Duodenal mucosa (tissue), 2 donors: ENCODE measurements around the gene NRP1.

Source experiments
- H3K27ac ChIP-seq: one replicate; pipeline ENCODE4 v1.7.0; 2013; ENCODE audit warnings: low read depth, low read length
- H3K27me3 ChIP-seq, 2 donors: one replicate each; pipeline ENCODE4 v1.7.0; 2013; ENCODE audit warnings: low read length in 2 of 2, control low read depth in 1 of 2; ENCODE audit not compliant: insufficient read depth in 2 of 2, control insufficient read depth in 1 of 2
- H3K36me3 ChIP-seq, 2 donors: one replicate each; pipeline ENCODE4 v1.7.0; 2013; ENCODE audit warnings: low read length in 2 of 2, control low read depth in 1 of 2; ENCODE audit not compliant: insufficient read depth in 2 of 2, control insufficient read depth in 1 of 2
- H3K4me1 ChIP-seq, 2 donors: one replicate each; pipeline ENCODE4 v1.7.0; 2013; ENCODE audit warnings: low read length in 2 of 2, control low read depth in 1 of 2; ENCODE audit not compliant: insufficient read depth in 2 of 2, control insufficient read depth in 1 of 2
- H3K4me3 ChIP-seq, 2 donors: one replicate each; pipeline ENCODE4 v1.7.0; 2013; ENCODE audit warnings: low read length in 2 of 2, low read depth in 1 of 2
- H3K9ac ChIP-seq, 2 donors: one replicate each; pipeline ENCODE4 v1.7.0; 2013; ENCODE audit warnings: low read length in 2 of 2, low read depth in 1 of 2
- H3K9me3 ChIP-seq, 2 donors: one replicate each; pipeline ENCODE4 v1.7.0; 2013; ENCODE audit warnings: low read length in 2 of 2, control low read depth in 1 of 2; ENCODE audit not compliant: control insufficient read depth in 1 of 2

The NRP1 gene

DNA sequence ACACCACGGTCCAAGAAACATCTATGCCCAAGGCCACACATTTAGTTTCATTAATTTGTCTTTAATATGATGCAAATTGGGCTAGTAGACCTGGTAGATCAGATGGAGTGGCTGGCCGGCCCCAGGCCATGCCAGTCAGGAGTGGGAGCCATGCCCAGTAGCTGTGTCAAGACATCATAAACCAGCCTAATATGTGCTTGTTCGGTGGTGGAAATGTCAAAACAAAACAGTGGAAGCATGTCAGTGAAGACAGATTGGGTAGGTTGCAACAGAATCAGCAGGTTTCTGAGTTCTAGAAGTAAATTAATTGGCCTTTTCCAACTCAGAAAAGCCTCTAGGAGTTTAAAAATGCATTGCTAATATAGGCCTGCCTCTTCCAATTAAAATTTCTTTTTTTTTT is 124.7 kb downstream of the NRP1 start:
- peaks cover 0 to 32% of the 10 kb centered on the region in 2 donors for H3K36me3 ChIP-seq
- H3K27me3 ChIP-seq, result no peaks in the 10 kb centered on the region
- H3K27ac ChIP-seq, result no peak overlapping the region
- H3K9ac ChIP-seq, result no peak overlapping the region
- peaks cover 3 to 4% of the 10 kb centered on the region in 2 donors for H3K4me1 ChIP-seq
- no peak overlapping the region for H3K4me3 ChIP-seq
- H3K9me3 ChIP-seq, result no peaks in the 10 kb centered on the region

DNA sequence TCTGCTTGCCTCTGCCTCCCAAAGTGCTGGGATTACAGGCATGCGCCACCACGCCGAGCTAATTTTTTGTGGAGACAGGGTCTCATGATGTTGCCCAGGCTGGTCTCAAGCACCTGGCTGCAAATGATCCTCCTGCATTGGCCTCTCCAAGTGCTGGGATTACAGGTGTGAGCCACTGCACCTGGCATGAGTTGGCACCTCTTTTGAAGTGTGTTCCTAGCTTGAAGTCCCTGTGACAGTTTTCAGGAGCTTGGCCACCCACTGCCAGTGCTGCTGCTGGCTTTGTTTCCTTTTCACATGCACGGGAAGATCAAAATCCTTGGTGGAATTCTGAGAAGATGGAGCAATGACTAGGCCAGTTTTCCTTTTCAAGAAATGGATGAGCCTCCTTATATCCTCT is 126.3 kb downstream of the NRP1 start:
- Histone ChIP-seq H3K4me3 (no peak overlapping the region), H3K9ac (no peak overlapping the region), H3K4me1 (peaks cover 3 to 4% of the 10 kb centered on the region in 2 donors), H3K27me3 (no peaks in the 10 kb centered on the region), H3K36me3 (peaks cover 0 to 19% of the 10 kb centered on the region in 2 donors), H3K27ac (no peak overlapping the region), H3K9me3 (no peaks in the 10 kb centered on the region)

DNA sequence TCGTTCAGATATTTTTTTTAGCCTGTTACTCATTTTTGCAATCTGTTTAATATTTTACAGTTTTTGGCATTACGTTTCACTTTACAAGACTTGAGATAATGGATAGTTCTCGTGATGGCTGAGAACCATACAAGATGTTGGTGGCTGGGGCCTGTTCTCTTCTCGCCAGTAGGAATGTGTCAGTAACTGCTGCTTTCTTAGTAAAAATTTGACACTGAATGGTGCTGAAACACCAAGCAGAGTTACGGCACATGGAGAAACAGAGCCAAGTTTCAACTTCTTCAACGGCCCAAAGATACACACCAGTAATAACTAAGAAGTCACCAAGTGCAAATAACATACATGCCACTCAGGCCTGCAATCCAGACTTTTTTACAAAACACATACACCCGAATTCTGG is 130.4 kb downstream of the NRP1 start:
- no peak overlapping the region for H3K27ac ChIP-seq
- no peak overlapping the region for H3K4me3 ChIP-seq
- no peak overlapping the region for H3K9ac ChIP-seq
- H3K27me3 ChIP-seq, result no peaks in the 10 kb centered on the region
- H3K9me3 ChIP-seq, result no peaks in the 10 kb centered on the region
- H3K4me1 ChIP-seq, result no peaks in the 10 kb centered on the region
- H3K36me3 ChIP-seq, result peaks cover 0 to 14% of the 10 kb centered on the region in 2 donors

DNA sequence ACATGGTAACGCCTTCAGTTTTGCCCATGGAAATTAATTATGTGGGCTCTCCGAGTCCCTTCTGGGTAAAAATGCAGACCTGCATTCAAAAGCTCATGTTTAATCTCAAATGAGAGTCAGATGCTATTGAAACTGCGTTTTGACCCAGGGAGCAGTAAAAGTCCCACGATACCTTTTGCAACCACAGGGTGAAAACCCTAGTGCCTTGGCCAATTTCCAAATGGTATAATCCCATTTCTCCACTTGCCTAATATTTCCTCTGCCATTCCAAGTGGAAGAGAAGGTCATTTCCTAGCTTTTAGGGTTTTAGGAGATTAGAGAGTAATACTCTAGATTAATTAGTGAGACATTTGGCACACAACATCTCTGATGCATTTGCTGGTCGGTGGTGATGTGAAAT is 132.5 kb downstream of the NRP1 start:
- H3K9me3 ChIP-seq, result no peaks in the 10 kb centered on the region
- H3K36me3 ChIP-seq, result peaks cover 0 to 14% of the 10 kb centered on the region in 2 donors
- no peak overlapping the region for H3K4me3 ChIP-seq
- no peaks in the 10 kb centered on the region for H3K27me3 ChIP-seq
- H3K27ac ChIP-seq, result no peak overlapping the region
- H3K4me1 ChIP-seq, result no peaks in the 10 kb centered on the region
- no peak overlapping the region for H3K9ac ChIP-seq

DNA sequence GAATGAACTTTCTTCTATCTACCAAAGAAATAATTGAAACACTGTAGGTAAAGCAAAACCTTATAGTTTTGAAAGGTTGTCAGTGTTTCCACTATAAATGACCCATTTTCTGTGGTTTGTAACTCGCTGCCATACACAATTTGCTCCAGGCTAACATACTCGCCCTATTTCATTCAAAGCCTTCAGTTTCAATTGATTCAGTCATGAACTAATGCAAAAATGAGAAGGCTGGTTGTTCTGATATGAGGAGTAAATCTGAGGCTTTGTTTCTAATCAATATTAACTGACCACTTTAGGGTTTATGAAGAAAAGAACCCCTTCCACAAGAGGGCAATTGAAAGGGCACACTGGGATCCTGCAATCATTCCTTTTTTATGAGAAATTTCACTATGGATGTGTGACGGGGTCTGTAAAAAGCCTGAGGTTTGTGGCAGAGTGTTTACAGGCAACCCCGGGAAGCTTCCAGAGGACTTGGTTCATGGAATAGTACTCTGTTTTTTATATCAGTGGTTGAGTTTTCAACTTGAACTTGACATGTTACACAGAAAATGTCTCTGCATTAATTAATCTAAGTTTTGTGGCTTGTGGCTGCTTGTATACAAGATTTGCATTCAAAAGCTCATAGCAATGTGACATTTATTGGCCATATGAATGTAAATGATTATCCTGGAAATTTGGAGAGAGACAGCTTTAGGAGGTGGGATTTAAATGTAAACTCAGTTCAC is 133.2 kb downstream of the NRP1 start:
- H3K4me1 ChIP-seq, result peaks cover 0 to 5% of the 10 kb centered on the region in 2 donors
- no peak overlapping the region for H3K4me3 ChIP-seq
- H3K9me3 ChIP-seq, result no peaks in the 10 kb centered on the region
- no peak overlapping the region for H3K27ac ChIP-seq
- H3K36me3 ChIP-seq, result peaks cover 0 to 14% of the 10 kb centered on the region in 2 donors
- no peaks in the 10 kb centered on the region for H3K27me3 ChIP-seq
- H3K9ac ChIP-seq, result no peak overlapping the region

DNA sequence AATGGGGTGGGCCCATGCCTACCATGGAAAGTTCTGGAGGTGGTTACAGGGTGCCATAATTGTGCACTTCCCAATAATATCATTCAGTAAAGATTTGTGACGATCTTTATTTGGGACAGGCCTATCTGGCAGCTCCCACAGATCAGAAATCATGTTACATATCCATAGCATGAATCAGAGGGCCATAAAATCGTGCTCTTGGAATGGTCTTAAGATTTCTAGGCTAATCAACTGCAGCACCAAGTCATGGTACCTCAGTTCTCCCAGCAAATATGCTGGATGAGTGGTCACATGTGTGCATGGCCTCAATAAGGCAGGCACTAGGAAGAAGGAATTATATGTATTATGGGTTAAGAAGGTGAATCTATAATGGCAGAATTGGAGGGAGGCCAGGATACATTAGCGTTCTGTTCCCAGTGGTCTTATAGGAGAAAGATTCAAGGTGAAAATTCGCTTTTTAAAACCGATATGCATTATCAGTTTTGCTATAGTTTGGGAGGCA is 134.7 kb downstream of the NRP1 start:
- Histone ChIP-seq H3K9me3 (no peaks in the 10 kb centered on the region), H3K9ac (no peak overlapping the region), H3K27me3 (no peaks in the 10 kb centered on the region), H3K4me3 (no peak overlapping the region), H3K36me3 (peaks cover 0 to 4% of the 10 kb centered on the region in 2 donors), H3K4me1 (peaks cover 0 to 11% of the 10 kb centered on the region in 2 donors), H3K27ac (no peak overlapping the region)

DNA sequence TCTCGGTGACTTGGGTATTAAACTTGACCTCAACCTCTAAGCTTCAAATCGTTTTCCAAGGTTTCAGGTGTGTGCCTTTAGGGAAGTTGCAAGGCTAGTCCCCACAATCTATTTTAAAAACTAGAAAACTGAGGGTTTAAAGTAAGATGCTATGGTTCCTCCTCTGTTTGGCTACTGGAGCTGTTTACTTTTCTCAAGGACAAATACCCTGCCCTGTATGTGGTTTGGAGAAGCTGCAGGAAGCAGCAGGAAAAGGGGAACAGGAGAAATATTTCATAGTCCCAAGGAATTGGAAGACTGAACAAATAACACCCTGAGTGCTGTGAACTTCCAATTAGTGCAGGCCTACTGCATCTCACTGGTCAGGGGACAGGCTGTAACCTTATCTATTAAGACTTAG is 135.9 kb downstream of the NRP1 start:
- Histone ChIP-seq H3K4me3 (no peak overlapping the region), H3K9me3 (no peaks in the 10 kb centered on the region), H3K9ac (no peak overlapping the region), H3K36me3 (peaks cover 0 to 4% of the 10 kb centered on the region in 2 donors), H3K27ac (no peak overlapping the region), H3K27me3 (no peaks in the 10 kb centered on the region), H3K4me1 (peaks cover 8 to 18% of the 10 kb centered on the region in 2 donors)

DNA sequence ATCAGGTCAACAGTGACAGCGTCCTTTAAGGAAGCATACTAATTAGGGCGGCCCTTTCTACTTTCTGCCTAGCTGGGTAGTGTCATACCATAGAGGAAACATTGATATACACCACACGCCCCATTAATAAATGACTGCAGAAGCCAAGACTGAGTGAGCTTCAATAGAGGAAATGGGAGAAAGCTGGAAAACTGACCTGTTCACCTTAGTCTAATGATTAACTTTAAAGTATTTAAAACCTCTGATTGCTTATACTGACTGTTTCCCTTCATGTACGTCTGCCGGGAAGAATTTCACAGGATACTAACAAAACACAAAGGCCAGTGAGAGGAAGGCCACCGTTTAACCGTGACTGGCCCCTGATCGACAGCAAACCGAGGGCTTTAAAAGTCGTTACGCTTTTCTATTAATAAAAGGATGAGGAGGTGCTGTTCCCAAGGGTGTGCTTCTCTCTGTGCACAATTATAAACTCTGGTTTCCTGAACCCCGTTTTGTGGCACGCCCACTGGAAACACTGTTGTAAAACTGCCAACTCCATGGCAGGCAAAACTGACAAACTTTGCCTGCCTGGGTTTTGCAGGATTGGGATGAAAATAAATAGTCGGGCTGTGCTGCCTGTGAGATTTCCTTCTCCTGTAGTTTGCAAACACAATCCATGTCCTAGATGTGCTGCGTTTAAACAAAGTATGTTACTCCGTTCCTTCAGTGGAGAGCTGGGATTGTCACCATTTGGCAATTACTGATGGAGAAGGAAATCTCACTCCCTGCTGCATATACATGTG is 137.6 kb downstream of the NRP1 start:
- Histone ChIP-seq H3K27ac (no peak overlapping the region), H3K4me3 (peak overlapping the region; percentile 28 to 58), H3K9me3 (no peaks in the 10 kb centered on the region), H3K36me3 (peaks cover 0 to 4% of the 10 kb centered on the region in 2 donors), H3K4me1 (peaks cover 10 to 20% of the 10 kb centered on the region in 2 donors), H3K27me3 (no peaks in the 10 kb centered on the region), H3K9ac (peak overlapping the region; percentile 13 to 14)

DNA sequence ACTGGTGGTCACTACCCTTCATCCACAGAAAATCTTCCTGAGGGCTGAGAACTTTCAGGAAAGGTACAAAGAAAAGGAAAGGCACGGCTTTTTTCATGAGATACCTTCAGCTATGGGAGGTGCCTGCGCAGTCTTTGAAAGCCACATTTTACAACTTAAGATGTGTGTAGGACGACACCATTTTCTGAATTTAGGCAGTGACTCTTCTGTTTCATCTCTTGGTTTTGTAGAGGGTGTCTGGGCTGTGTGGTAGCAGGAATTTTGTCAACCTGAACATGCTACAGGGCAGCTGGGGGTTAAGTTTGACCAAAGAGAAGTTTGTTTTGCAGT is 138.1 kb downstream of the NRP1 start:
- Histone ChIP-seq H3K27ac (no peak overlapping the region), H3K27me3 (no peaks in the 10 kb centered on the region), H3K9ac (no peak overlapping the region), H3K4me1 (peaks cover 10 to 20% of the 10 kb centered on the region in 2 donors), H3K36me3 (peaks cover 0 to 4% of the 10 kb centered on the region in 2 donors), H3K4me3 (peak overlapping the region in 1 of 2 donors; percentile 28), H3K9me3 (no peaks in the 10 kb centered on the region)

DNA sequence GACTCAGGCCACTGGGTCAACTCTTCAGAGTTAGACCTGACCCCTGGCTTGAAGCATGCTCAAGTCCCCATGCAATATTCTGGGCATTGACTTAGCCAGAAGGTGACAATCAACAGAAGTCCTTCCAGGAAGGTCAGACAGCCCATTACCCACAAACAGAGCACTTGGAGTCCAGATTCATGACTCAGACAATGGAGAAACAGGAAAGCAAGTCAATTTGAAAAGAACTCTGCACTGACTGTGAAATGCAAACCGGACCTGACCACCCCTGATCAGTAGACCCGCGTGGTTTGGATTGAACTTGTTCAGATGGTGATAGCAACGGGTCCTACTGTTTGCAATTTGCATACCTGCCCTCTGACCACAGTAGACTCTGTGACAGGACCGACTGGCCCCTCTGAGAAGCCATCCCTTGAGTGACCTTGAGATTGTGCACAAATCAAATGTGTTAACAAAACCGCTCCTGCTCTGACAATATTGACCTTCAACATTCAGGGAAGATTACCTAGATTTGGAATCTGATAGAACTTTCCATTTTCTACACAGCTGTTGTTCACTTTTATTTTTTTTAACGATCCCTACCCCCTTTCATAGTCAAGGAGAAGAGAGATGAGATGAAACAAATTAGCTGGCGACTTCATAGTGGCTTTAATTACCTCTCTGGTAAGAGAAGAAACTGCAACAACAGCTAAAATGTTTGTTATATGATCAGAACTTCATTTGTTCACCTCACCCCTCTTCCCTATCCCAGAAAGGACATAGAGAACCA is 138.7 kb downstream of the NRP1 start:
- H3K4me3 ChIP-seq, result no peak overlapping the region
- no peak overlapping the region for H3K27ac ChIP-seq
- no peaks in the 10 kb centered on the region for H3K27me3 ChIP-seq
- no peaks in the 10 kb centered on the region for H3K9me3 ChIP-seq
- peaks cover 0 to 4% of the 10 kb centered on the region in 2 donors for H3K36me3 ChIP-seq
- no peak overlapping the region for H3K9ac ChIP-seq
- peaks cover 10 to 20% of the 10 kb centered on the region in 2 donors for H3K4me1 ChIP-seq
